ENCODE data around the gene ERN2.

- TF ChIP-seq CTCF (IDR thresholded peaks at IDR 0.05) (peak in 4 of 6 experiments; percentile 10 to 40 (median 30)), POLR2A (IDR thresholded peaks at IDR 0.05) (no peak)
These were observed 34.4 kb downstream of the ERN2 start, which contains the start of gene PLK1 for GRCh38 chr16:23678430-23679273.

All from Peyer's patch (tissue), 4 donors.